Measurements from ENCODE around the gene PPP2R5E. TPM values are rescaled to one million over a fixed set of nuclear protein-coding genes. Genes with fewer than 3 reads are reported as not detected.

PPP2R5E gene
- total RNA-seq, 6 experiments from 2014 or later, result 12.5 to 34.8 (median 18.2) TPM

GRCh38 chr14:63405715-63406114 lies 137.5 kb downstream of the PPP2R5E start:
- Histone ChIP-seq H3K9me3 (no peaks in the 10 kb centered on the region), H3K27ac (no peak overlapping the region), H3K27me3 (no peaks in the 10 kb centered on the region), H3K4me1 (no peaks in the 10 kb centered on the region), H3K36me3 (no peaks in the 10 kb centered on the region), H3K4me3 (no peak overlapping the region)
- ATAC-seq (no peak), DNase-seq (no peak)
- intact Hi-C loops (cut with DNase I), result no loop called here
- TF ChIP-seq CTCF (IDR thresholded peaks at IDR 0.05) (no peak), POLR2A (IDR thresholded peaks at IDR 0.05) (no peak)

- DNase-seq (no peak), ATAC-seq (no peak)
- H3K4me3 ChIP-seq, result no peak overlapping the region
- H3K9me3 ChIP-seq, result no peaks in the 10 kb centered on the region
- intact Hi-C loops (cut with DNase I), result no loop called here
- WGBS (ENCODE audit: insufficient coverage, low coverage, low lambda C conversion rate, missing lambda C conversion rate), result 94% methylated on average over 2 of the region's 2 CpGs
- H3K36me3 ChIP-seq, result no peaks in the 10 kb centered on the region
- H3K4me1 ChIP-seq, result no peaks in the 10 kb centered on the region
- TF ChIP-seq POLR2A (IDR thresholded peaks at IDR 0.05), result no peak
- no peak for TF ChIP-seq CTCF (IDR thresholded peaks at IDR 0.05)
- no peaks in the 10 kb centered on the region for H3K27me3 ChIP-seq
- no peak overlapping the region for H3K27ac ChIP-seq
Observed at GRCh38 chr14:63404906-63405305, 138.3 kb downstream of the PPP2R5E start.

GRCh38 chr14:63401646-63402045 lies 141.5 kb downstream of the PPP2R5E start:
- DNase-seq (no peak), ATAC-seq (no peak)
- H3K36me3 ChIP-seq, result no peaks in the 10 kb centered on the region
- TF ChIP-seq POLR2A (IDR thresholded peaks at IDR 0.05) (no peak), CTCF (IDR thresholded peaks at IDR 0.05) (no peak)
- intact Hi-C loops (cut with DNase I), result no loop called here
- WGBS (ENCODE audit: insufficient coverage, low coverage, low lambda C conversion rate, missing lambda C conversion rate), result 76% methylated on average over 2 of the region's 2 CpGs
- no peaks in the 10 kb centered on the region for H3K27me3 ChIP-seq
- H3K9me3 ChIP-seq, result no peaks in the 10 kb centered on the region
- H3K4me1 ChIP-seq, result no peaks in the 10 kb centered on the region
- H3K27ac ChIP-seq, result no peak overlapping the region
- no peak overlapping the region for H3K4me3 ChIP-seq

- WGBS (ENCODE audit: insufficient coverage, low coverage, low lambda C conversion rate, missing lambda C conversion rate), result 97% methylated on average over 3 of the region's 3 CpGs
Observed at GRCh38 chr14:63398952-63399351, 144.2 kb downstream of the PPP2R5E start.

More at GRCh38 chr14:63398952-63399351, 144.2 kb downstream of the PPP2R5E start:
- TF ChIP-seq CTCF (IDR thresholded peaks at IDR 0.05) (no peak), POLR2A (IDR thresholded peaks at IDR 0.05) (no peak)
- peaks cover 0 to 3% (median 0%) of the 10 kb centered on the region in 4 donors for H3K36me3 ChIP-seq
- intact Hi-C loops (cut with DNase I), result no loop called here
- H3K27me3 ChIP-seq, result no peaks in the 10 kb centered on the region
- no peaks in the 10 kb centered on the region for H3K4me1 ChIP-seq
- no peak for DNase-seq
- no peaks in the 10 kb centered on the region for H3K9me3 ChIP-seq
- ATAC-seq, result no peak
- H3K27ac ChIP-seq, result no peak overlapping the region
- no peak overlapping the region for H3K4me3 ChIP-seq

Data from right lobe of liver (tissue), 6 donors.